ENCODE measurements around the gene TCF4. TPM values are rescaled to one million over a fixed set of nuclear protein-coding genes. Genes with fewer than 3 reads are reported as not detected.

The TCF4 gene
- polyA plus RNA-seq, 1 of the 3 experiments (the other 2 are of a cell fraction), result 39.1 TPM

GRCh38 chr18:55385770-55386169 is 202.2 kb downstream of the TCF4 start:
- Histone ChIP-seq H3K9ac (no peak overlapping the region), H3K9me2 (no peaks in the 10 kb centered on the region), H3K4me2 (no peak overlapping the region), H3K9me3 (peaks cover 14% of the 10 kb centered on the region), H4K20me1 (ENCODE audit: insufficient read depth) (no peaks in the 10 kb centered on the region), H3K4me3 (ENCODE audit: low read depth in 2 of 2, low read length in 1 of 2) (no peak overlapping the region), H3K79me2 (ENCODE audit: insufficient read depth) (peaks cover 70% of the 10 kb centered on the region), H3F3A (replicated peaks; ENCODE audit: insufficient read depth) (no peaks in the 10 kb centered on the region), H3K27me3 (ENCODE audit: insufficient read depth) (no peaks in the 10 kb centered on the region), H3K27ac (ENCODE audit: low read depth in 2 of 2, low read length in 1 of 2) (no peak overlapping the region), H2AFZ (ENCODE audit: low read depth) (no peak overlapping the region), H3K36me3 (replicated peaks in 1 of 2; ENCODE audit: control insufficient read depth in 1 of 2, insufficient read depth in 2 of 2, low read length in 1 of 2) (peaks cover 4 to 23% of the 10 kb centered on the region in 2 experiments), H3K4me1 (ENCODE audit: control insufficient read depth in 1 of 2, insufficient read depth in 2 of 2, low read depth in 1 of 2, low read length in 1 of 2) (peaks cover 0 to 16% of the 10 kb centered on the region in 2 experiments; a peak in 2 of 4 replicates)
- ChIA-PET CTCF (interaction anchor here (0.9 to 2.2 kb wide), 3 partner anchors 9 to 24 kb away, joined by 3 to 6 read pairs (median 5); no protein-coding TSS in a partner anchor), POLR2A (no interaction called here)
- WGBS (ENCODE audit: low lambda C conversion rate), result 94% methylated on average over 3 of the region's 4 CpGs
- TF ChIP-seq POLR2AphosphoS5 (IDR thresholded peaks at IDR 0.05; ENCODE audit: low read depth, low read length) (no peak), MEF2A (IDR thresholded peaks at IDR 0.05; ENCODE audit: borderline replicate concordance, low read depth) (no peak), TAF1 (IDR thresholded peaks at IDR 0.05; ENCODE audit: borderline replicate concordance, low read depth, low read length) (no peak), NFIC (IDR thresholded peaks at IDR 0.05; ENCODE audit: borderline replicate concordance) (no peak), ZBTB33 (IDR thresholded peaks at IDR 0.05; ENCODE audit: borderline replicate concordance, low read depth) (no peak), REST (IDR thresholded peaks at IDR 0.05; ENCODE audit: low read depth, low read length) (no peak), FOSL2 (IDR thresholded peaks at IDR 0.05; ENCODE audit: borderline replicate concordance, low read depth) (no peak), RAD21 (IDR thresholded peaks at IDR 0.05; ENCODE audit: low read length) (no peak), RFX5 (IDR thresholded peaks at IDR 0.05; ENCODE audit: low read length) (no peak), SMC3 (IDR thresholded peaks at IDR 0.05; ENCODE audit: low read depth, low read length) (no peak), RXRA (IDR thresholded peaks at IDR 0.05; ENCODE audit: borderline replicate concordance, low read depth) (no peak), JUND (IDR thresholded peaks at IDR 0.05) (no peak), IRF3 (IDR thresholded peaks at IDR 0.05; ENCODE audit: low read depth, low read length) (no peak), FOXM1 (IDR thresholded peaks at IDR 0.05; ENCODE audit: low read depth) (no peak), NRF1 (IDR thresholded peaks at IDR 0.05; ENCODE audit: low read depth, low read length) (no peak)
- DNase-seq, result no peak
